MM.1S (cell line): Measurements from ENCODE around the gene OSBPL10.

Experiments
- DNase-seq: peaks from one replicate; pipeline ENCODE4 v3.0.0-alpha.2; 2015
- H2AFZ ChIP-seq: fragments of 300-600 bp; sonication (generic); 2 replicates; pipeline ENCODE4 v1.6.0; 2016; ENCODE audit warnings: antibody characterized with exemption, low read length
- H3F3A ChIP-seq: fragments of 300-600 bp; sonication (generic); 2 replicates; pipeline ENCODE4 v1.6.1; 2016; ENCODE audit warnings: mild to moderate bottlenecking, antibody characterized with exemption, low read length, moderate library complexity, mixed read lengths; ENCODE audit not compliant: insufficient read depth
- H3K27ac ChIP-seq: fragments of 300-600 bp; sonication (generic); 2 replicates; pipeline ENCODE4 v1.5.1; 2016; ENCODE audit warnings: mild to moderate bottlenecking, low read length
- H3K27me3 ChIP-seq: fragments of 300-600 bp; sonication (generic); replicated peaks from 2 replicates; pipeline ENCODE4 v1.6.0; 2016; ENCODE audit warnings: low read length; ENCODE audit not compliant: insufficient read depth
- H3K36me3 ChIP-seq: fragments of 300-600 bp; sonication (generic); replicated peaks from 2 replicates; pipeline ENCODE4 v1.6.1; 2016; ENCODE audit warnings: mild to moderate bottlenecking, low read length, mixed read lengths; ENCODE audit not compliant: insufficient read depth
- H3K4me1 ChIP-seq: fragments of 300-600 bp; sonication (generic); 2 replicates; pipeline ENCODE4 v1.6.1; 2016; ENCODE audit warnings: low read length, mixed read lengths
- H3K4me2 ChIP-seq: fragments of 300-600 bp; sonication (generic); 2 replicates; pipeline ENCODE4 v1.6.0; 2016; ENCODE audit warnings: low read depth, low read length
- H3K4me3 ChIP-seq: fragments of 300-600 bp; sonication (generic); 2 replicates; pipeline ENCODE4 v1.5.1; 2016; ENCODE audit warnings: low read length, mixed read lengths
- H3K79me2 ChIP-seq: fragments of 300-600 bp; sonication (generic); 2 replicates; pipeline ENCODE4 v1.6.1; 2016; ENCODE audit warnings: mixed run types, low read length, mixed read lengths
- H3K9ac ChIP-seq: fragments of 300-600 bp; sonication (generic); 2 replicates; pipeline ENCODE4 v1.6.1; 2016; ENCODE audit warnings: low read length, mixed read lengths
- H3K9me2 ChIP-seq: fragments of 300-600 bp; sonication (generic); replicated peaks from 2 replicates; pipeline ENCODE4 v1.6.1; 2016; ENCODE audit warnings: mild to moderate bottlenecking, low read length, mixed read lengths; ENCODE audit not compliant: insufficient read depth
- H3K9me3 ChIP-seq: fragments of 300-600 bp; sonication (generic); replicated peaks from 2 replicates; pipeline ENCODE4 v1.6.1; 2016; ENCODE audit warnings: mild to moderate bottlenecking, low read length, mixed read lengths; ENCODE audit not compliant: insufficient read depth
- H4K20me1 ChIP-seq: fragments of 300-600 bp; sonication (generic); 2 replicates; pipeline ENCODE4 v1.6.1; 2016; ENCODE audit warnings: mild to moderate bottlenecking, low read length, moderate library complexity, mixed read lengths; ENCODE audit not compliant: insufficient read depth
- EZH2 ChIP-seq: fragments of 300-600 bp; sonication (generic); optimal IDR thresholded peaks from 2 replicates; pipeline ENCODE3; 2017; ENCODE audit warnings: low read depth, mild to moderate bottlenecking, antibody characterized with exemption, low read length, mixed read lengths
- EZH2phosphoT487 ChIP-seq: fragments of 300-600 bp; sonication (generic); IDR thresholded peaks from 2 replicates; pipeline ENCODE4 v1.6.1; 2018; ENCODE audit warnings: antibody characterized with exemption, low read length
- TF ChIP-seq, protein P1 (sequence below): fragments of 300-600 bp; sonication (generic); IDR thresholded peaks from 2 replicates; pipeline ENCODE4 v1.5.1; 2016; ENCODE audit warnings: antibody characterized with exemption, low read length, mixed read lengths

The OSBPL10 gene

DNA sequence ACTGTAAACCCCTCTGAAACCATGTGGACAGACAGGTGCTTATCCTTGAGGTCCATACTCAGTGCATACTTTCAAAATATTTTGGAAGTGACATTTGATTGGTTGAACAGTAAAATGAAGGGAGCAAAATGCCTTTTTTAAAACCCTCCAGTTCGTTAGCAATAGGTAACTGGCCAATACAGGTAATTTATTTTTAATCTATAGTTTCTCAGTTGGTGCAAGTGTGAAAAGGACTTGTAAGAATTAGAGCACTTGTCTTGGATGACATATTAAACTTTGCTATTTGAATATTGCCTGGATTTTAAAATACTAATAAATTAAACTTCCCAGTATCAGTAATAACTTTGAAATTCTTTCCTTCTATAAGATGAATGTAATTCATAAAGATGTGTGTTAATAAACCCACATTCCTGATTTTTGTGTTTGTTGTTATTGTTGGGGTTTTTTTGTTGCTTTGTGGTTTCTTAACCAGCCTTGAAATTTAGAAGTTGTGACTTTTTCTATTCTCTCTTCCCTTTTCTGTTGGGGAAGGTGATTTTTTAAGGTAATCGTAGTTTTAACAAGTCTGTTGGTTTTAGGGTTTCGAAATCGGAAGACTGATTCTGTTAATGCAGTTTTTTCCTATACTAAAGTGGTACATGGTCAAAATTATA lies 358.3 kb downstream of the OSBPL10 start:
- Histone ChIP-seq H4K20me1 (no peaks in the 10 kb centered on the region), H3K27ac (peak overlapping the region; percentile 5; the same call in 1 of the 2 replicates), H2AFZ (no peak overlapping the region), H3K4me3 (no peak overlapping the region), H3K9me2 (no peaks in the 10 kb centered on the region), H3F3A (peaks cover 11% of the 10 kb centered on the region; the same call in 1 of the 2 replicates), H3K4me2 (peak overlapping the region; percentile 2; the same call in 1 of the 2 replicates), H3K9ac (no peak overlapping the region), H3K9me3 (no peaks in the 10 kb centered on the region), H3K79me2 (peaks cover 13% of the 10 kb centered on the region), H3K27me3 (no peaks in the 10 kb centered on the region), H3K36me3 (peaks cover 3% of the 10 kb centered on the region), H3K4me1 (peaks cover 43% of the 10 kb centered on the region)
- TF ChIP-seq, protein P1, sequence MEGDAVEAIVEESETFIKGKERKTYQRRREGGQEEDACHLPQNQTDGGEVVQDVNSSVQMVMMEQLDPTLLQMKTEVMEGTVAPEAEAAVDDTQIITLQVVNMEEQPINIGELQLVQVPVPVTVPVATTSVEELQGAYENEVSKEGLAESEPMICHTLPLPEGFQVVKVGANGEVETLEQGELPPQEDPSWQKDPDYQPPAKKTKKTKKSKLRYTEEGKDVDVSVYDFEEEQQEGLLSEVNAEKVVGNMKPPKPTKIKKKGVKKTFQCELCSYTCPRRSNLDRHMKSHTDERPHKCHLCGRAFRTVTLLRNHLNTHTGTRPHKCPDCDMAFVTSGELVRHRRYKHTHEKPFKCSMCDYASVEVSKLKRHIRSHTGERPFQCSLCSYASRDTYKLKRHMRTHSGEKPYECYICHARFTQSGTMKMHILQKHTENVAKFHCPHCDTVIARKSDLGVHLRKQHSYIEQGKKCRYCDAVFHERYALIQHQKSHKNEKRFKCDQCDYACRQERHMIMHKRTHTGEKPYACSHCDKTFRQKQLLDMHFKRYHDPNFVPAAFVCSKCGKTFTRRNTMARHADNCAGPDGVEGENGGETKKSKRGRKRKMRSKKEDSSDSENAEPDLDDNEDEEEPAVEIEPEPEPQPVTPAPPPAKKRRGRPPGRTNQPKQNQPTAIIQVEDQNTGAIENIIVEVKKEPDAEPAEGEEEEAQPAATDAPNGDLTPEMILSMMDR, result no peak
- no peak for DNase-seq

DNA sequence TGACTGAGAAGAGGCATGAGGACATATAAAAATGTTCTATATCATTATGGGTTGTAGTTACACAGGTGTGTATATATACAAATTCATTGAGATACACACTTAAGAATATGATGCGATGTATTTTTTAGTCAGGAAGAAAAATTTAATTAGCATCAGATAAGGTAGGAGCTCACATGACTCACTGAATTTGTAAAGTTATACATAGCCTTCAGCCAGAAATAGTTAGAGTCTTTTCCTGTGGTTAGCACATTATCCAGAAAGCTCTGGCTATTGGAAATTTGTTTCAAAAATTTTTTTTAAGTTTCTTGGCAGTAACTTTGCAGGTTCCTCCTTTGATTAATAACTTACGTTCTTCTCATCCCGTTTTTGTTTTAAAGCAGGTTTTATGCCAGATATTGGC lies 359.7 kb downstream of the OSBPL10 start:
- Histone ChIP-seq H3K9me3 (no peaks in the 10 kb centered on the region), H2AFZ (no peak overlapping the region), H3K4me2 (no peak overlapping the region; the same call in 1 of the 2 replicates), H3K9ac (no peak overlapping the region), H3K4me3 (no peak overlapping the region), H3K27me3 (no peaks in the 10 kb centered on the region), H3K27ac (no peak overlapping the region; the same call in 1 of the 2 replicates), H3K79me2 (peaks cover 13% of the 10 kb centered on the region), H4K20me1 (no peaks in the 10 kb centered on the region), H3K36me3 (peaks cover 3% of the 10 kb centered on the region), H3K4me1 (peaks cover 43% of the 10 kb centered on the region), H3F3A (peaks cover 11% of the 10 kb centered on the region; the same call in 1 of the 2 replicates), H3K9me2 (no peaks in the 10 kb centered on the region)
- TF ChIP-seq, protein P1, result no peak
- no peak for TF ChIP-seq EZH2
- DNase-seq, result no peak

DNA sequence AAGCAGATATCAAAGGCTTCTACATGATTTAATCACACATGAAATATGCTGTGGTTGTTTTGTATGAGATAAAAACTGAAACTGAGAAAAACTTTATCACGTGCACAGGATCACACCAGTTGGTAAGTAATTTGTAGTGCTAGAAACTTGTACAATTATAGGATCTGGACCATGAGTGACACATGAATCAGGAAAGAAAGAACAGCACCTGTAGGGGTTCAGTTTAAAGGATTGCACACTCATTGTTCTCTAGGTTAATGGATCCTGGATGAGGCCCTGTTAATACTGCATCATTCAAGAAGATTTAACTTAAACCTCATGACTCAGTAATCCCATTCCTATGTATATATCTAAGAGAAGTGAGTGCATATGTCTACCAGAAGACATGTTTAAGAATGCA lies 360.4 kb downstream of the OSBPL10 start:
- Histone ChIP-seq H3K9me2 (no peaks in the 10 kb centered on the region), H3K9ac (no peak overlapping the region), H3K36me3 (peaks cover 3% of the 10 kb centered on the region), H2AFZ (no peak overlapping the region), H4K20me1 (no peaks in the 10 kb centered on the region), H3K79me2 (peaks cover 19% of the 10 kb centered on the region), H3F3A (peaks cover 11% of the 10 kb centered on the region; the same call in 1 of the 2 replicates), H3K27ac (peak overlapping the region; percentile 48; the same call in 1 of the 2 replicates), H3K4me1 (peaks cover 43% of the 10 kb centered on the region), H3K9me3 (no peaks in the 10 kb centered on the region), H3K27me3 (no peaks in the 10 kb centered on the region), H3K4me2 (peak overlapping the region; percentile 17; the same call in 1 of the 2 replicates), H3K4me3 (no peak overlapping the region)
- peak; percentile 79 for DNase-seq
- TF ChIP-seq, protein P1, result no peak
- no peak for TF ChIP-seq EZH2
- TF ChIP-seq EZH2phosphoT487, result no peak
